K562 (cell line): ENCODE results near the gene LY6G6F. TPM values are rescaled to one million over a fixed set of nuclear protein-coding genes. Genes with fewer than 3 reads are reported as not detected.
A peak's percentile ranks its signal among the peaks of the same experiment; 100 is the strongest.

Experiments used
- AFF1 ChIP-seq, 2 experiments: fragments of 450-650 bp; IDR thresholded peaks; 2 replicates each; pipeline ENCODE4 v1.6.1; 2018; ENCODE audit warnings: mild to moderate bottlenecking in 2 of 2, low read depth in 1 of 2; ENCODE audit not compliant: partially characterized antibody in 2 of 2
- BRD9 ChIP-seq: fragments of 450-650 bp; IDR thresholded peaks from 2 replicates; pipeline ENCODE4 v1.6.1; 2018; ENCODE audit warnings: low read depth; ENCODE audit not compliant: partially characterized antibody
- CUX1 ChIP-seq: fragments of 200-800 bp; sonication (Bioruptor generic); IDR thresholded peaks from 2 replicates; pipeline ENCODE4 v1.6.1; 2016; ENCODE audit warnings: missing genetic modification characterization, missing compliant biosample characterization
- E2F4 ChIP-seq: sonication (generic); formaldehyde crosslinking; IDR thresholded peaks from 2 replicates; pipeline ENCODE4 v1.8.0; 2022; ENCODE audit warnings: mild to moderate bottlenecking, low read depth, missing genetic modification reagents
- FOXP4 ChIP-seq: sonication (generic); formaldehyde crosslinking; IDR thresholded peaks from 2 replicates; pipeline ENCODE4 v1.8.0; 2022; ENCODE audit warnings: mild to moderate bottlenecking, missing genetic modification reagents, borderline replicate concordance
- KHSRP ChIP-seq: fragments of 450-650 bp; IDR thresholded peaks from 2 replicates; pipeline ENCODE4 v1.6.1; 2017
- NCOA1 ChIP-seq: fragments of 450-650 bp; IDR thresholded peaks from 2 replicates; pipeline ENCODE4 v1.6.1; 2016; ENCODE audit warnings: low read depth
- PML ChIP-seq: IDR thresholded peaks from 2 replicates; pipeline ENCODE4 v1.6.1; 2012; ENCODE audit warnings: low read length, inconsistent platforms
- SMC3 ChIP-seq: conservative IDR thresholded peaks from 2 replicates; pipeline ENCODE4 v1.6.1; 2011; ENCODE audit warnings: low read depth, low read length, improper control_type of control experiment; ENCODE audit not compliant: insufficient read depth
- SPI1 ChIP-seq: IDR thresholded peaks from 2 replicates; pipeline ENCODE4 v1.6.1; 2011; ENCODE audit warnings: low read depth, low read length, control low read depth, borderline replicate concordance
- U2AF2 ChIP-seq: fragments of 200-400 bp; formaldehyde crosslinking; optimal IDR thresholded peaks from 2 replicates; pipeline ENCODE3; 2017; ENCODE audit warnings: low read depth, mild to moderate bottlenecking, low read length
- ZFP30 ChIP-seq: fragments of 250-450 bp; sonication (Bioruptor Pico); IDR thresholded peaks from 2 replicates; pipeline ENCODE4 v1.8.0; 2022; ENCODE audit warnings: moderate library complexity, mild to moderate bottlenecking, inconsistent platforms, borderline replicate concordance
- ZNF431 ChIP-seq: sonication (generic); formaldehyde crosslinking; IDR thresholded peaks from 2 replicates; pipeline ENCODE4 v1.8.0; 2022; ENCODE audit warnings: mild to moderate bottlenecking, missing genetic modification reagents
- ZNF507 ChIP-seq: conservative IDR thresholded peaks from 2 replicates; pipeline ENCODE4 v1.6.1; 2017; ENCODE audit warnings: missing genetic modification characterization, missing compliant biosample characterization
- polyA plus RNA-seq, 8 experiments: library from polyadenylated mRNA; depleted of rRNA in 4 of 8; stranded (reverse) in 5 of 8; unstranded in 3 of 8; fragments of >200 nt; fragmentation: Nextera tagmentation in 2 of 8; fragmentation: Illumina TruSeq in 1 of 8; extraction: Ambion mirVana in 2 of 8; extraction: Trizol in 1 of 8; gene quantifications; 2 replicates each; pipeline versions ENCODE4 v1.2.1 to v1.2.3, GENCODE V29; 2011 to 2014; ENCODE audit warnings: inconsistent platforms in 1 of 8, missing spikeins in 1 of 8
- total RNA-seq, 7 experiments: library from RNA; depleted of rRNA in 6 of 7; stranded (reverse); fragments of >200 nt in 6 of 7; fragmentation: Illumina TruSeq in 2 of 7; extraction: Trizol in 2 of 7; gene quantifications; 2 replicates each; pipeline versions ENCODE4 v1.2.1 to v1.2.3, GENCODE V29; 2011 to 2021; ENCODE audit warnings: low replicate concordance in 1 of 7

Gene LY6G6F
- total and polyA plus RNA-seq, 9 of the 15 experiments (the other 6 are each of a cell fraction or from before 2014, with no cell fraction given) = 0.14 to 0.50 (median 0.28) TPM; not detected in 2

- TF ChIP-seq CUX1 (CRISPR knock-in tag) (0 out of 2 replicates have a peak, but pooled peaks have one; percentile 50), ZNF431 (CRISPR knock-in tag) (peak; percentile 42; the same call in 1 of the 2 replicates), ZFP30 (CRISPR knock-in tag) (no peak), NCOA1 (peak; percentile 40; the same call in 1 of the 2 replicates), PML (0 out of 2 replicates have a peak, but pooled peaks have one; percentile 43), SPI1 (0 out of 2 replicates have a peak, but pooled peaks have one; percentile 38), SMC3 (no peak), KHSRP (no peak), U2AF2 (no peak), E2F4 (CRISPR knock-in tag) (no peak), AFF1 (IDR thresholded peaks at IDR 0.05; ENCODE audit: low read depth in 1 of 2, partially characterized antibody in 2 of 2) (peak in 1 of 2 experiments; percentile 21), FOXP4 (CRISPR knock-in tag) (peak; percentile 46; the same call in 1 of the 2 replicates), ZNF507 (tag) (no peak), BRD9 (no peak)
Measured at GRCh38 chr6:31657406-31658157, 49.1 kb upstream of the LY6G6F start (continued).
